Activated T-cell treated with anti-CD3 and anti-CD28 coated beads, Interleukin-2, amount 50 U/mL, for 1 hour (primary cell): ENCODE results near the gene CTSH.
"Not testable (repeated sequence)": the region's sequence is repeated elsewhere in the genome, so short reads cannot be mapped to it uniquely, and the experiment has no call there.

Source experiments
- DNase-seq: peaks from one replicate; pipeline ENCODE4 v3.0.0-alpha.2; 2020

Gene CTSH

DNA sequence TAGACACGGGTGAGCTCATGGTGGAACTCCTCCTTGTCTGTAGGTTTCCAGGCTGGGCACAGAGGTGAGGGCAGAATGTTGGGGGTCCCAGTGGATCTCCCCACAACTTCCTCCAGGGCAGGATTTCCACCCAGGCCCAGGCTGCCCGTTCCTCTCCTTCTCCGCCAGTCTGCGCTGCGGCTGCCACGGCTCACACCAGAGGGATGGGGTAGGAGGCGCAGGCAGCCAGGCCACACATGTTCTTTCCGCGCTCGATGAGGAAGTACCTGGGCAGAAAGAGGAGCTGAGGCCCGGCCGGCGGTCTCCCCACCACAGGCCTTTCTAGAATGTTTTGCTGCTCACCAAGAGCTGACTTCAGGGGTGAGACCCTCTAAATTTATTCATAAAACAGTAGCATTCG lies 22.9 kb downstream of the CTSH start:
- DNase-seq, result no peak

DNA sequence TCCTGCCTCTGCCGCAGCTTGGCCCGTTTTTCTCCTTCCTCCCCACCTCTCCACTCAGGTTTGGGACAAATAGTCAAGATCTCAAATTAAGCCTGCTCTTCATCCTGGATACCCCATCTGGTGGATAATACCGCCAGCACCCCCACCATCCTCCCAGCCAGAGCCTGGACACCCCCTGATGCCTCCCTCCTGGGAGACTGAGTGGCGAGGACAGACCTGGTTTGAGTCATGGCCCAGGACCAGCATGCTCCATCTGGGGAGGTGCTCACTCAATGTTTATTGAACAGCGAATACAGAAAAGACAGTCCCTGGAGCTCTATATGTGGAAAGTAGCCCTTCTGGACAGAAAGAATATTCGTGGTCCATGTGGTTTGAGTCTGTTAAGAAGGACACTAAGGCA lies 23.3 kb downstream of the CTSH start:
- DNase-seq, result no peak

DNA sequence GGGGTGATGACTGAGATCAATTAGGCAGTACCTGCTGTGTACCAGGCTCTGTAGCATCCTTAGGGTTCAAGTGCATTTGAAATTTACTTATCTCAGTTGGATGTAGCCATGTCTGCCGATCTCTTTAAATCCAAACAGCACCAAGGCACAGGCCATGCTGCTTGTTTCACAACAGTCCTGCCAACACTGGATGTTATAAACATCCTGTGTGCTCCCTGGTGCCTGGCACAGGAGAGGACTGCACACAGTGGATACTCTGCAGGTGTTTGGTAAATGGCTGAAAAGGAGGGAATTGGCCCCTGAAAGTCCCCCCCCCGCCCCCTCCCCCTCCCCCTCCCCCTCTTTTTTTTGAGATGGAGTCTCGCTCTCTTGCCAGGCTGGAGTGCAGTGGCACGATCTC lies 27.0 kb downstream of the CTSH start:
- no peak for DNase-seq

DNA sequence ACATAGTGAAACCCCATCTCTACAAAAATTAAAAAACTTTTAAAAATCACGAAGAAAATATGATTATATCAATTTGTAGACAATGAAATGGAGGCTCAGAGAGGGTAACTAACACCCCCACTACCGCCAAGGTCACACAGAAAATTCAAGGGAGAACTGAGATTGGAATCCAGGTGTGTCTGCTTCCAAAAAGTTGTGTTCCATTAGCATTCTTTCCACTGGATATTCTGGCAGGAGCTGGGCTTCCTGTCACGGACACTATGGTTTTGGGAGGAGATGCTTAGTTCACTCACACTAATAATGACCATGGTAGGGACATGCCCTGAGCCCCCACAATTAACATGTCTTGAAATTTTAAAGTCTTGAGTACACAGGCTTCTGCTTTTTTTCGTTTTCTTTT lies 28.8 kb downstream of the CTSH start:
- no peak for DNase-seq

DNA sequence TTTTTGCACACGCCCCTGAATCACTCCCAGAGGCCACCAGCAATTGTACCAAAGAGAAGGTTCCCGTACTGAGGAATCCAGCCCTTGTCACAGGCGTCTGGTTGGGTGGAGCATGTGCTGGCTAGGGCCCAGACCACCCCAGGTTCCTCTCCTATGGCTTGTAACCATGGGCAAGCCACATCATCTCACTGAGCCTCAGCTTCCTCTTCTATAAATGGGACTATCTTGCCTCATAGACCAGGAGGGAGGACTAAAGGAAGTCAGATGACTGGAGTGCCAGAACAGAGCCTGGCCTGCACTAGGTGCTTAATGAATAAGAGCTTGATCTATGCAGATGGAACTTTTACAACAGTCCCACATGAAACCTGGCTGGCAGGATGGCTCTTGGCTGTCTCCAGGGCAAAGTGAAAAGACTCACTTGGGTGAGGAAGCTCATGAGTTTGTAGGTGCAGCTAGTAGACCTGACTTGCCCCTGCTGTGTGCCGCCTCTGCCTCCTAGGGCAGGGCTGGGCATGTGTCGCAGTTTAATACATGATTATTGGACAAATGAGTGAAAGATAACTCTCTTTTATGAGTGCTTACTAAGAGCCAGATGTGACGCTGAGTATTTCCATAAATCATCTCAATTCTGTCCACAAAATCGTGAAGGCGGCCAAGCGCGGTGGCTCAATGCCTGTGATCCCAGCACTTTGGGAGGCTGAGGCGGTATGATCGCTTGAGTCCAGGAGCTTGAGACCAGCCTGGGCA lies 29.3 kb downstream of the CTSH start:
- DNase-seq, result no peak

DNA sequence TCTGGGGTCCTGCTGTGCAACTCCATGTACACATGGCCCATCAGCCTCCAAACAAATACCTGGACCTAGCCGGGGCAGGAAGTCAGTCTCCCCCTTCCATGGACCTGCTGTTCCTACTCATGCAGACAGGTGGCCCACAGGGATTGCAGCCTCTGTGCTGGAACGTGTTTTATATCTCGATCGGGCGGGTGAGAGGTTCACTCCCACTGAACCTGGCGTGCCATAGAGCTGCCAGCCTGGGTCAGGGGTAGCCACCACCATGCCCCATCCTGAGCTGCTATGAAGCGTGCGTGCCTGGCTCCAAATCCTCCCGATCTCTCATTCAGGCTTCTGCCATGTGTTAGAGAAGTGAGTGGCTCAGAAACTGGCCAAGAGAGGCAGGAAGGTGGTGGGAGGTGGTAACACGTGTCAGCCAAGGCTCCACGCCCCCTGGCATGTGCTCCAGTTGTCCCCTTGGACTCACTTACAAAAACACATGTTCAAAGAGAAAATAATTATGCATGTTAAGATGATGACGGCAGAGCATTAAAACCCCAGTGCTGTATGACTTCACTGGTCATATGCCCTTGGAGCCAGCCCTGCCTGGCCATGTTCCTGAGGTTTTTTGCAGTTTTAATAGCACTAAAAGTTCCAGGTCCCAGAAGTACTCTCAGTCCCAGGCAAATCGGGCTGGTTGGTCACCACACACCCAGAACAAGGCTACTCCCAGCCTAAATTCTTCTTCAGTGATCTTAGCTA lies 30.6 kb downstream of the CTSH start:
- no peak for DNase-seq

DNA sequence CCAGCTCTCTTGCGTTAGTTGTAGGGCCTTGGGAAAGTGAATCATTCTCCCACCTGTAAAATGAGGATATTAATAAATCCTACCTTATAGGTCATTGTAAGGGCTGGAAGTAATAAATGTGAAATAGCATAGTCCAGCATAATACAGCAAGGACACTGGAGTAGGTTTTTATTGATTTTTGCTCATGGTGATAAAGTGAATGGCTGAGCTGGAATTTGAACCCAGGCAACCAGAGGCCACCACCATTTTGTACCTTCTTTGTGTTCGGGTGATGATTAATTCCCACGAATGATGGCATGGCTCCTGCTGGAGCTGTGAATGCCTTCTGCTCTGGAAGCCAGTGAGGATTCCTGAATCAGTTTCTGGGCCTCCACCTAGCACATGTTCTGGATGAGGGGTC lies 31.8 kb downstream of the CTSH start:
- no peak for DNase-seq

DNA sequence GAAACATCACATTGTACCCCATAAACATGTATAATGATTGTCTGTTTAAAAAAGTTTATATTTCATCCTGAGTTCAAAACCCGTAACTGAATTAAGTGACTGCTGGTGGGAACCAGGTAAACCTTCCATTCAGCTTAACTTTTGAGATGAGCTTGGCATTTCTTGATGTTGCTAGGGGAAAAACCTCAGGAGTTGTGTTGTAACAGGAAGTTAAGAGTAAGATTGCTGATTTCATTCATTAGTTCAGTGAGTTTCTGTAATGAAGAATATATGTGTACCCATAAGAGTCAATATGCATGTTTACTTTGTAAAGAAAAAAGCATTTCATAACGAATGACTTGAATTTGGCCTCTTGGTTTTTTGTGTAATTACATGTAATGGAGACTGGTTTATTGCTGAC lies 32.5 kb downstream of the CTSH start:
- no peak for DNase-seq

DNA sequence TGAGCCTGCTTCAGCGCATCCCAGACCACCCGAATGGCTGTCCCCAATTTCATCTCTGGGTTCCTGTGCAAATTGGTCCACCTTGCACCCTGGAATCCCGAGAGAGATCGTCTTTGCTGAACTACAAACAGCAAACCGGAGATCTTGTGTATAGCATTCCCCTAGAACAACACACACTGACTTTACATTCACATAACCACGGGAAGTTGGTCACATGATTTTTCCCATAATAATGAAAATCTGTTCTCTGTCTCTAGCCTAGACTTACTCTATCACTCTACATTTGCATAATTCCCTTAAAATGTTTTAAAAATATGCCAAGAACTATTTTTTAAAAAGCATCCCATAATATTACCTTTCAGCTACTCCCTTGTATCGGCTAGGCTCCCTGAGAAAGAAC lies 34.6 kb downstream of the CTSH start:
- DNase-seq, result no peak

DNA sequence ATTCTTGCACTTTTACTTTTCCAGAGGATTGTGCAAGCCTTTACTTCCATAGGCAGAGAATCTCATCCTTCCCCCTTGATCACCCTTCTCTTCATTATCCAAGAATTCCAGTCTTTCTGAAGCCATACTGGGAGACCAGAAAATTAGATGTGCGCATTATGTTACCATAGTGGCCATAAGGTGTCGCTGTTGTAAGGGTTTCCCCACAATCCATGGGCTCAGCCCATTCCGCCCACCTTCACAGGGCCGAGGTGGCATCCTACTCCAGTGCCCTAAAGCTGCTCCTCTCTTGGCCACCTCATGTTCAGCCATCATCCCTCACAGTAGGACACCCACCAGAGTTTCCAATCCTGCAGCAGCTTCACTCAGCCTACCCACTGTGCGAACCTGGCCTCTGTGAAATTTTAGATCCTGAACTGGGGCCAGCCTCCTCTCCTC lies 35.0 kb downstream of the CTSH start:
- DNase-seq, result no peak

DNA sequence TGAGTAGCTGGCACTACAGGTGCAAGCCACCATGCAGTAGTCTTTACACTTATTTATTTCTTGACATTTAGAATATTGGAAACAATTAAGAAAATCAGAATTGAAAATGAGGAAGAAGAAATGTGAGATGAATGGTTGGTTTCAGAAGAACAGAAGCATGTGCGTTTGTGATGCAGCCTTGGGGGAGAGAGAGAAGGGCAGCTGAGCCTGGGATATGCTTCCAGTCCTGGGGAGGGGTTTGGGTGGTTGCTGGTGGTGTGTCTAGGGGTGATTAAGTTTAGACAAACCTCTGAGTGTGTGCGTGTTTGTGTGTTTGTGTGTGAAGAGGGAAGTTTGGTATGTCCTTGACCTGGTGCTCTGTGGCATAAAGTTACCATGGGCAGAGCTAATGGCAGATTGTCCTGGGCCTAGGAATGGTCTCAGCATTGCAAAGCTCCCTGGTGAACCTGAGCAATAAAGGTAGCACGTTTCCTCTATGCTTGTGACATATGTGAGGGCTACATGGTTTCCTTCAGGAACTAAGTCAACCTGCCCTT lies 35.6 kb downstream of the CTSH start:
- DNase-seq, result no peak

DNA sequence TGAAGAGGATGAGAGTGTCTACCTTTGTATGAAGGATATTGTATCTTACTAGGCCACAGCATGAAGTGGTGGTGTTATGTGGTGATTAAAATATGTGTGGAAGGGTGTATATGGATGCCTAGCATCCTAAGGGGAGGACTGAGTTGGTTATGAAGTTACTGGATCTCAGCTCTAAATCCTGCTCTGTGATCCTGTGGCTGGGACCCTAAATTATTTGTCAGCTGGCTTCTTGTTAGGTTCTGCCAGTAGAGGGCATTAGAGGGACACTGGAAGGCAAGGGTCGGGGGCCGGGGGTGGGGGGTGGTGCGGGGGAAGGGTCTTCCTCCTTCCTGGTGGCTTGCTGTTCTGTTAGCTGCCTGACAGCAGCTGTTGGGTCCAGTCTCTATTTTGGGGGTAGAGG lies 37.3 kb downstream of the CTSH start:
- no peak for DNase-seq

DNA sequence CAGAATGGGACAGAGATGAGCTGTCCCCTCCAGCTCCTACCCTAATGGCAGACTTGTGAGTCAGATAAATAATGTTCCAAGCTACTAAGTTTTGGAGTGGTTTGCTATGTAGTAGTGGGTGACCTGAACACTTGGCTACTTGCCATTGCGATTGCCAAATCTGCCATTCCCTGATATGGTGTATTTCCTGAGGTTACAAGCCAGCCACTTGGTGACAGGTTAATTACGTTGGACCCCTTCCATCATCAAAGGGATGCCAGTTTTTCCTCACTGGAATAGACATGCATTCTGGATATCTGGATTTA lies 38.6 kb downstream of the CTSH start:
- no peak for DNase-seq

DNA sequence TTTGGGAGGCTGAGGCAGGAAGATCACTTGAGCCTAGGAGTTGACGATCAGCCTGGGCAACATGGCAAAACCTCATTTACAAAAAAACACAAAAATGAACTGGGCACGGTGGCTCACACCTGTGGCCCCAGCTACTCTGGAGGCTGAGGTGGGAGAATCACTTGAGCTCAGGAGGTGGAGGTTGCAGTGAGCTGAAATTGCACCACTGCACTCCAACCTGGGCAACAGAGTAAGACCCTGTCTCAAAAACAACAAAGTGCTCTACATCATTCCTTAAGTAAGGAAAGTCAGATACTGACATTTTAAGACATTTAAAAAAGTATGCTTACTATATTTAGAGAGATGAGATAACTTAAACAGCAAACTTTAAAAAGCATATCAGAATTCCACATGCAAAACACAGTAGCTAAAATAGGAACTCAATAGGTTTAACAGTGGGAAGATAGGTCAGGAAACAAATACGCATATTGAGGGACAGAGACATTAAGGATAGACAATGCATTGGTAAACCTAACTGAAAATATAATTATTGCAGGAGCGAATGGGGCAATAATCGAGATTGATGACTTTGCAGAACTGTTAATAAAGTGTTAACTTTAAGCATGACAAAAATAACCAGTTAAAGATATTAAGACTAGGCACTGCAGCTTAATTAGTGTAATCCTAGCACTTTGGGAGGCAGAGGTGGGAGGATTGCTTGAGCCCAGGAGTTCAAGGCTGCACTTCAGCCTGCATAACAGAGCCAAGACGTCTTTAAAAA lies 40.1 kb downstream of the CTSH start:
- no peak for DNase-seq

DNA sequence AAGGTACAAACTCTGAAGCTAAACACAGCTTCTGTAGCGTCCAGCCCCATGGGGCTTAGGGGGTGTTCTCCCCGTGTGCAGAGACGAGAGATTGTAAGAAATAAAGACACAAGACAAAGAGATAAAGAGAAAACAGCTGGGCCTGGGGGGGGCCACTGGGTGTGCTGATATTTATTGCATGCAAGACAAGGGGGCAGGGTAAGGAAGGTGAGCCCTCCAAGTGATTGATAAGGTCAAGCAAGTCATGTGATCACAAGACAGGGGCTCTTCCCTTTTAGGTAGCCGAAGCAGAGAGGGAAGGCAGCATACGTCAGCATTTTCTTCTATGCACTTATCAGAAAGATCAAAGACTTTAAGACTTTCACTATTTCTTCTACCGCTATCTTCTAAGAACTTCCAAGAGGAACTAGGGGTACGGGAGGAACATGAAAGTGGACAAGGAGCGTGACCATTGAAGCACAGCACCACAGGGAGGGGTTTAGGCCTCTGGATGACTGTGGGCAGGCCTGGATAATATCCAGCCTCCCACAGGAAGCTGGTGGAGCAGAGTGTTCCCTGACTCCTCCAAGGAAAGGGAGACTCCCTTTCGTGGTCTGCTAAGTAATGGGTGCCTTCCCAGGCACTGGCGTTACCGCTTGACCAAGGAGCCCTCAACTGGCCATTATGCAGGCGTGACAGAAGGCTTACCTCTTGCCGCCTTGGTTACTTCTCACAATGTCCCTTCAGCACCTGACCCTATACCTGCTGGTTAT lies 42.4 kb downstream of the CTSH start:
- DNase-seq, result not testable (repeated sequence)

DNA sequence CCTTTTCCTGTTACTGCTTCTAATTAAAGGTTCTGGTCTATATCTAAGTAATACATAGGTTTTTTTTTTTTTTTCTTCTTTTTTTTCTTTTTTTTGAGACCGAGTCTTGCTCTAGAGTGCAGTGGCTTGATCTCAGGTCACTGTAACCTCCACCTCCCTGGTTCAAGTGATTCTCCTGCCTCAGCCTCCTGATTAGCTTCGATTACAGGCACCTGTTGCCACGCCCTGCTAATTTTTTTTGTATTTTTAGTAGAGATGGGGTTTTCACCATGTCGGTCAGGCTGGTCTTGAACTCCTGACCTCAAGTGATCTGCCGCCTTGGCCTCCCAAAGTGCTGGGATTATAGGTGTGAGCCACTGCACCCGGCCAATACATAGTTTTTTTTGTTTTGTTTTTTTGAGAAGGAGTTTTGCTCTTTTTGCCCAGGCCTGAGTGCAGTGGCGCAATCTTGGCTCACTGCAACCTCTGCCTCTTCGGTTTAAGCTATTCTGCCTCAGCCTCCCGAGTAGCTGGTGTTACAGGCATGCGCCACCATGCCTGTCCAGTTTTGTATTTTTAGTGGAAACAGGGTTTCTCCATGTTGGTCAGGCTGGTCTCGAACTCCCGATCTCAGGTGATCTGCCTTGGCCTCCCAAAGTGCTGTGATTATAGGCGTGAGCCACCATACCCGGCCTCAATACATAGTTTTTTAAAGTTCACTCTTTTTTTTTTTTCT lies 43.9 kb downstream of the CTSH start:
- DNase-seq, result not testable (repeated sequence)

DNA sequence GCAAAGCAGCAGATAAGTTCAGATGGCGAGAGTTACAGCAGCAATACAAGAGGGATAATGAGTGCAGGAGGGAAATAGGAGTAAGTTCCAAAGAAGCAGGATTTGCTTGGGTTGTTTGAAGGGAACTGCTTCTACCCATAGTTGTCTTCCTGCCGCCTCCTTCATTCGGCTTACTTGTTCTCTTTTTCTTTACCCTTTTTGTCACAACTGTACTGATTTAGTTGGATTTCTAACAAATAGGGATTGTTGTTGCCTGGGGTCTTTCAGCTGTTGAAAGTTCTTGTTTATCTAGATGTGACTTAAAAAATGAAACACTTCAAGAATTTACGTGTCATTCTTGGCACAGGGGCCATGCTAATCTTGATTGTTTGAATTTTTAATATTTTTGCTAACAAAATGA lies 46.3 kb downstream of the CTSH start:
- no peak for DNase-seq

DNA sequence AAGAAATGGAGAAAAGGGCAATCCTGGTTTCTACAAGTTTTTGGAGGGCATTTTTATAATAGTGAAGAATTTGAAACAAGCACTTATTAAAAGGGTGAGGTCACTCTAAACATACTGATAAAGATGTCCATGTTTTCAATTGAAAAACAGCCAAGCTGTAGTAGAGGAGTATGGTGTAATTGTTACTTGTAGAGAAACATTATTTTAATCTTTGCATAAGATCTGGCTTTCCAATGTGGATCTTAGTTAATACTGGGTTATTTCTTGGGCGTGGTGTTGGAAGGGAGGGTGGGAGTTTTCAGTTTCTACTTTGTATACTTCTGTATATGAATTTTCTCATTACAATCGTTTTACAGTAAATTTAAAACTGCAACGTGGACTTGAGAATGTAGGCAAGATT lies 49.4 kb downstream of the CTSH start:
- DNase-seq, result no peak

DNA sequence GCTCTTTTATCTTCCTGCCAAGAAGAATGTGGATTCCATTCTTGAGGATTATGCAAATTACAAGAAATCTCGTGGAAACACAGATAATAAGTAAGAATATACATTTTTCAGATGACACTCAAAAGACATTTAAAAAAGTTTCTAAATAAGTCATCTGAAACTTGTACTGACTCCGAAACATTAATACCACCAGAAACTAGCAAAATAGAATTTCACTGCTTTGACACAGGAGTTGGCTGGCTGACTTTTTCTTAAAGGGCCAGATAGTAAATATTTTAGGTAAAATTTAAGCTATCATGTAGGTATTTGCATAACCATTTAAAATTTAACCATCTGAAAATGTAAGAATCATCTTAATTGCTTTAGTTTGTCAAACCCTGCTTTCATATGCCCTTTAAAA lies 51.3 kb downstream of the CTSH start:
- no peak for DNase-seq

DNA sequence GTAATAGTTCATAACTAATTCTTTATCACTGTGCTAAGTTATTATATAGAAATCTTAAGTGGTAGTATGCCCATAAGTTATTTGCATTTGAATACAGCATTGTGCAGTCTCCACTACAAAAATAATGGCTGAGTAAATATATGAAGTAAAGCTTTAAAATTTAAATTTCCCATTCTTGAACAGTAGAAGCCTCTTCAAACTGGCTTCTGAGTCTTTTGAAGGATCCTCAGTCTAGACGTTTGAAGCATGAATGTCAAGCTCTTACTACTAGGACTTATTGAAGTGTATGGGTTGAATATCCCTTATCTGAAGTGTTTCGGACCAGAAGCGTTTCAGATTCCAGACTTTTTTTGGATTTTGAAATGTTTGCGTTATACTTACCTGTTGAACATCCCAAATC lies 55.8 kb downstream of the CTSH start:
- no peak for DNase-seq

DNA sequence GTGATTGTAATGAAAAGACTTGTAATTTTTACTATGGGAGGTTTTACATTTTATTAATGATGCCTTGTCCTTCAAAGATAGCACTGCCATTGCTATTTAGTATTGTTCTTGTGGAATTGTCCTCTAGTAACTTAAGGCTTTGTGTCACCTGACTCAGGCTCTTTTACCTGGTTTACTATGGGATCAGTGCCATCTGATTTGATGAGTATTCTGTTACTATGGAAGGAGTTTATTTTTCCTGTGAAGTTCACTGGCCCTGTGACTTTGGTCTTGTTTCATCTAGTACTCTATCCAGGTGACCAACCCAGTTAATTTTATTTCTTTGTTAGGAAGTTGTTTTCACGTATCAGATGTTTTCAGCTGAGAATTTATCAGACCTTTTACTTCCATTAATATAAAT lies 63.2 kb downstream of the CTSH start:
- DNase-seq, result no peak

DNA sequence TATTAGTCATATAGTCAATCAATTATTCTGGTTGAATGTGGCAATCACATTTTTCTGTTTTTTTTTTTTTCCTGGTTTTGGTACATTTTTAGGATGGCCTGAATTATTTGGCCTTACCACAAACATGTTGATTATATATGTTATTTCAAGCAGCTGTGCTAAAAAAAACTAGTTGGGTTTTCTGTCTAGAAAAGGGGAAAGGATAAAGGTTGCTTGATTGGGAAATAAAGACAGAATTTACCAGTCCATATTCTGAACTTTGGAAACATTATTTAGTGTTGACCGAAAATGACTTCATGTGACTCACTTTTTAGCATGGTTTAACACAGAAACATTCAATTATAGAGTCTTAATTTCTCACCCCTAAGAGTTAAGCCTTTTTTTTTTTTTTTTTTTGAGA lies 64.0 kb downstream of the CTSH start:
- no peak for DNase-seq

DNA sequence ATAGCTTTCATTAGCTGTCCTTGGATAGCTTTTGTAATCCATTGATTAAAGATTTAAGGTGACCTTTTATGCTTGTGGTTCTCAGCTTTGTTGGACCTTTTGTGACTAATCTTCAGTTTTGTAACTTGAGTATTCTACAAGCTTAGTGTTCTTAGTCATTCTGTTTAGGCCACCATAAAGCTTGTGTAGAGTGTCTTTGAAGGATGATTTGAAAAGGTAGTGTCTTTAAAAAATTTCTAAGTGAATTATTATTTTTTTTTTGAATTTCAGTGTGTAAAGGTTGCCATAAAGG lies 64.7 kb downstream of the CTSH start:
- DNase-seq, result no peak
